ENCODE data around the gene TMCO1. TPM values are rescaled to one million over a fixed set of nuclear protein-coding genes. Genes with fewer than 3 reads are reported as not detected.

TMCO1 gene
- total RNA-seq, result 70.9 and 72.8 TPM in 2 replicates

GRCh38 chr1:165768513-165769394 is at the start of gene TMCO1:
TMCO1 (minus strand) TSS chr1:165768868; CDS start chr1:165768751, 117 bp downstream.

GRCh38 chr1:165697881-165698760 is 70.5 kb downstream of the TMCO1 start, which contains the start of gene ALDH9A1:
ALDH9A1 (minus strand) TSS chr1:165698562; CDS start chr1:165698558, 4 bp downstream.

Other genes starting within 250 kb of the TMCO1 start
- gene LRRC52, start 224.9 kb downstream of the TMCO1 start, total RNA-seq, result not detected in 2 replicates
- gene MGST3, start 137.6 kb downstream of the TMCO1 start, total RNA-seq, result 188 and 201 TPM in 2 replicates
- 89.6 and 112 TPM in 2 replicates for gene ALDH9A1, start 70.3 kb downstream of the TMCO1 start, total RNA-seq
- 36.7 and 53.5 TPM in 2 replicates for gene UCK2, start 58.7 kb upstream of the TMCO1 start, total RNA-seq

All from aortic smooth muscle cell (primary cell).